ENCODE data around the gene RNASE7.

RNASE7 gene

GRCh38 chr14:21078287-21078686 lies 36.1 kb downstream of the RNASE7 start:
- H3K4me3 ChIP-seq (ENCODE audit: low read length), result no peak overlapping the region
- H3K9ac ChIP-seq (ENCODE audit: low read length), result no peak overlapping the region
- no peak overlapping the region for H2AFZ ChIP-seq (ENCODE audit: low read depth, low read length)
- H3K4me1 ChIP-seq (ENCODE audit: low read length), result peaks cover 8% of the 10 kb centered on the region
- no peaks in the 10 kb centered on the region for H3K27me3 ChIP-seq (ENCODE audit: low read depth, low read length)
- peaks cover 22% of the 10 kb centered on the region for H3K36me3 ChIP-seq (replicated peaks; ENCODE audit: low read depth, low read length)
- no peak overlapping the region for H3K4me2 ChIP-seq (ENCODE audit: low read length)
- no peak overlapping the region for H3K27ac ChIP-seq (ENCODE audit: low read length)
- H3K79me2 ChIP-seq (ENCODE audit: low read length), result no peaks in the 10 kb centered on the region
- TF ChIP-seq CTCF (IDR thresholded peaks at IDR 0.05; ENCODE audit: low read depth, low read length) (no peak), EZH2phosphoT487 (IDR thresholded peaks at IDR 0.05; ENCODE audit: low read depth) (no peak)
- H3K9me3 ChIP-seq (ENCODE audit: insufficient read depth, low read length), result no peaks in the 10 kb centered on the region
- no peaks in the 10 kb centered on the region for H4K20me1 ChIP-seq (ENCODE audit: insufficient read depth, low read length)

DNA sequence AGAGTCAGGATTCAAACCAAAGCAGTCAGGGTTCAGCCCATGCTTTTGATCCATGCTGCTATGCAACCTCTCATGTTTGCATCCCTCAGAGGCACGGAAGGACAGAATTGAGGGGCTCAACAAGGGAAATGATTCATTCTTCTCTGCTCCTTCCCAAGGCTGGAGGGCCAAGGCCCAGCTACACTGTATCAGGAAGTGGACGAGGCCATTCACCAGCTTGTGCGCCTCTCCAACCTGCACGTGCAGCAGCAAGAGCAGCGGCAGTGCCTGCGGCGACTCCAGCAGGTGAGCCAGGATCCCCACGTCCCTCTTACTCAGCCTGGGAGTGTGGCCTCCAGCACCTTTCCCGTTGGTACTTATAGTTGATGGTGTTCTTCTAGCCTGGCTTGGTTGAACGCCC lies 36.6 kb downstream of the RNASE7 start:
- Histone ChIP-seq H3K4me2 (ENCODE audit: low read length) (no peak overlapping the region), H3K9ac (ENCODE audit: low read length) (no peak overlapping the region), H3K9me3 (ENCODE audit: insufficient read depth, low read length) (no peaks in the 10 kb centered on the region), H2AFZ (ENCODE audit: low read depth, low read length) (no peak overlapping the region), H3K27ac (ENCODE audit: low read length) (no peak overlapping the region), H3K27me3 (ENCODE audit: low read depth, low read length) (no peaks in the 10 kb centered on the region), H3K4me1 (ENCODE audit: low read length) (peaks cover 8% of the 10 kb centered on the region), H3K79me2 (ENCODE audit: low read length) (no peaks in the 10 kb centered on the region), H4K20me1 (ENCODE audit: insufficient read depth, low read length) (no peaks in the 10 kb centered on the region), H3K4me3 (ENCODE audit: low read length) (no peak overlapping the region), H3K36me3 (replicated peaks; ENCODE audit: low read depth, low read length) (peaks cover 22% of the 10 kb centered on the region)
- no peak for TF ChIP-seq CTCF (IDR thresholded peaks at IDR 0.05; ENCODE audit: low read depth, low read length)
- no peak for TF ChIP-seq EZH2phosphoT487 (IDR thresholded peaks at IDR 0.05; ENCODE audit: low read depth)

DNA sequence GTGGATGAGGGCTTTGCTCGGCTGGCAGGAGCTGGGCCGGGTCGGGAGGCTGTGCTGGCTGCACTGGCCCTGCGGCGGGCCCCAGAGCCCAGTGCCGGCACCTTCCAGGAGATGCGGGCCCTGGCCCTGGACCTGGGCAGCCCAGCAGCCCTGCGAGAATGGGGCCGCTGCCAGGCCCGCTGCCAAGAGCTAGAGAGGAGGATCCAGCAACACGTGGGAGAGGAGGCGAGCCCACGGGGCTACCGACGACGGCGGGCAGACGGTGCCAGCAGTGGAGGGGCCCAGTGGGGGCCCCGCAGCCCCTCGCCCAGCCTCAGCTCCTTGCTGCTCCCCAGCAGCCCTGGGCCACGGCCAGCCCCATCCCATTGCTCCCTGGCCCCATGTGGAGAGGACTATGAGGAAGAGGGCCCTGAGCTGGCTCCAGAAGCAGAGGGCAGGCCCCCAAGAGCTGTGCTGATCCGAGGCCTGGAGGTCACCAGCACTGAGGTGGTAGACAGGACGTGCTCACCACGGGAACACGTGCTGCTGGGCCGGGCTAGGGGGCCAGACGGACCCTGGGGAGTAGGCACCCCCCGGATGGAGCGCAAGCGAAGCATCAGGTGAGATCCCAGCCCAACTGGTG lies 39.5 kb downstream of the RNASE7 start:
- peaks cover 8% of the 10 kb centered on the region for H3K4me1 ChIP-seq (ENCODE audit: low read length)
- H4K20me1 ChIP-seq (ENCODE audit: insufficient read depth, low read length), result no peaks in the 10 kb centered on the region
- H3K27me3 ChIP-seq (ENCODE audit: low read depth, low read length), result no peaks in the 10 kb centered on the region
- no peaks in the 10 kb centered on the region for H3K9me3 ChIP-seq (ENCODE audit: insufficient read depth, low read length)
- H3K9ac ChIP-seq (ENCODE audit: low read length), result no peak overlapping the region
- no peak for TF ChIP-seq EZH2phosphoT487 (IDR thresholded peaks at IDR 0.05; ENCODE audit: low read depth)
- no peak for TF ChIP-seq CTCF (IDR thresholded peaks at IDR 0.05; ENCODE audit: low read depth, low read length)
- H3K36me3 ChIP-seq (replicated peaks; ENCODE audit: low read depth, low read length), result peaks cover 29% of the 10 kb centered on the region
- no peak overlapping the region for H3K27ac ChIP-seq (ENCODE audit: low read length)
- H3K4me2 ChIP-seq (ENCODE audit: low read length), result no peak overlapping the region
- H3K4me3 ChIP-seq (ENCODE audit: low read length), result no peak overlapping the region
- H2AFZ ChIP-seq (ENCODE audit: low read depth, low read length), result no peak overlapping the region
- H3K79me2 ChIP-seq (ENCODE audit: low read length), result no peaks in the 10 kb centered on the region

- Histone ChIP-seq H3K27me3 (ENCODE audit: low read depth, low read length) (no peaks in the 10 kb centered on the region), H3K27ac (ENCODE audit: low read length) (no peak overlapping the region), H3K9ac (ENCODE audit: low read length) (no peak overlapping the region), H3K9me3 (ENCODE audit: insufficient read depth, low read length) (no peaks in the 10 kb centered on the region), H3K79me2 (ENCODE audit: low read length) (no peaks in the 10 kb centered on the region), H3K4me2 (ENCODE audit: low read length) (no peak overlapping the region), H4K20me1 (ENCODE audit: insufficient read depth, low read length) (no peaks in the 10 kb centered on the region), H3K36me3 (replicated peaks; ENCODE audit: low read depth, low read length) (peaks cover 32% of the 10 kb centered on the region), H2AFZ (ENCODE audit: low read depth, low read length) (no peak overlapping the region), H3K4me3 (ENCODE audit: low read length) (no peak overlapping the region), H3K4me1 (ENCODE audit: low read length) (no peaks in the 10 kb centered on the region)
- TF ChIP-seq EZH2phosphoT487 (IDR thresholded peaks at IDR 0.05; ENCODE audit: low read depth) (no peak), CTCF (IDR thresholded peaks at IDR 0.05; ENCODE audit: low read depth, low read length) (no peak)
These were observed 41.6 kb downstream of the RNASE7 start for GRCh38 chr14:21083565-21084325.

All from OCI-LY3 (cell line).